D721Med (cell line): Measurements from ENCODE around the gene TUBA4A.

Experiments used
- DNase-seq: peaks from one replicate; pipeline ENCODE4 v3.0.0; 2011; ENCODE audit warnings: low spot score; ENCODE audit not compliant: insufficient read length
- FAIRE-seq: peaks from 2 replicates; lab custom pipeline; 2011; peaks lifted over from hg19 to GRCh38; lab: Jason Lieb, UNC
- CTCF ChIP-seq: IDR thresholded peaks from 2 replicates; pipeline ENCODE4 v1.5.1; 2012; ENCODE audit warnings: mild to moderate bottlenecking, control low read depth; ENCODE audit not compliant: insufficient read depth; ENCODE audit errors: missing control alignments

The TUBA4A gene

GRCh38 chr2:219253753-219254589 is at the start of gene TUBA4A:
Gene TUBA4A, minus strand, starts transcription at chr2:219253918. Its CDS starts 60 bp downstream, at chr2:219253858.
- no peak for TF ChIP-seq CTCF
- DNase-seq: peak; percentile 93
- FAIRE-seq: no peak

GRCh38 chr2:219302412-219302968 is 48.8 kb upstream of the TUBA4A start:
- DNase-seq: no peak
- FAIRE-seq: no peak
- no peak for TF ChIP-seq CTCF

GRCh38 chr2:219300022-219300421 is 46.3 kb upstream of the TUBA4A start:
- TF ChIP-seq CTCF: no peak
- no peak for DNase-seq
- no peak for FAIRE-seq

- DNase-seq (no peak), FAIRE-seq (no peak)
- TF ChIP-seq CTCF: no peak
Measured at GRCh38 chr2:219299372-219299760, 45.6 kb upstream of the TUBA4A start.

GRCh38 chr2:219298759-219299371 is 45.1 kb upstream of the TUBA4A start:
- peak; percentile 90 for TF ChIP-seq CTCF
- DNase-seq (peak; percentile 92), FAIRE-seq (no peak)

- DNase-seq (no peak), FAIRE-seq (no peak)
- no peak for TF ChIP-seq CTCF
Measured at GRCh38 chr2:219297766-219298456, 44.2 kb upstream of the TUBA4A start.
